CD4-positive, alpha-beta memory T cell (primary cell): ENCODE data around the gene IFNGR1. TPM values are rescaled to one million over a fixed set of nuclear protein-coding genes. Genes with fewer than 3 reads are reported as not detected.

Experiments used
- CTCF ChIA-PET: fragments of 350-600 bp; sonication (Branson Sonifier 250); formaldehyde crosslinking; loops from one replicate; lab custom pipeline; 2021; ENCODE audit warnings: inconsistent platforms; ENCODE audit not compliant: partially characterized antibody; lab: Charles Lee
- POLR2A ChIA-PET: fragments of 350-600 bp; sonication (Branson Sonifier 250); formaldehyde crosslinking; loops from one replicate; lab custom pipeline; 2021; ENCODE audit not compliant: partially characterized antibody; lab: Charles Lee
- DNase-seq, 5 donors: peaks; one replicate each; pipeline versions ENCODE4 v3.0.0 to v3.0.0-alpha.2; 2020 to 2022; ENCODE audit warnings: mixed read lengths in 1 of 5
- H3K27ac ChIP-seq: one replicate; pipeline ENCODE4 v1.7.0; 2013; ENCODE audit warnings: low read depth, low read length
- H3K27me3 ChIP-seq: 2 replicates; pipeline ENCODE4 v1.7.0; 2013; ENCODE audit warnings: mild to moderate bottlenecking, low read length, moderate library complexity; ENCODE audit not compliant: insufficient read depth
- H3K36me3 ChIP-seq: 2 replicates; pipeline ENCODE4 v1.7.0; 2013; ENCODE audit warnings: mild to moderate bottlenecking, low read length, moderate library complexity; ENCODE audit not compliant: insufficient read depth
- H3K4me1 ChIP-seq: 2 replicates; pipeline ENCODE4 v1.7.0; 2013; ENCODE audit warnings: mild to moderate bottlenecking, low read length, moderate library complexity; ENCODE audit not compliant: insufficient read depth
- H3K4me3 ChIP-seq, 2 donors: one replicate each; pipeline ENCODE4 v1.7.0; 2013; ENCODE audit warnings: low read length in 2 of 2, mild to moderate bottlenecking in 1 of 2
- H3K9me3 ChIP-seq, 2 donors: one replicate each; pipeline ENCODE4 v1.7.0; 2013; ENCODE audit warnings: low read length in 2 of 2, control low read depth in 1 of 2; ENCODE audit not compliant: control insufficient read depth in 1 of 2
- H3K27ac Mint-ChIP-seq, 7 donors: one replicate each; pipeline ENCODE4 v1.8.0; 2020 to 2021; ENCODE audit warnings: mixed read lengths in 7 of 7, mild to moderate bottlenecking in 6 of 7, inconsistent platforms in 3 of 7, moderate library complexity in 3 of 7
- H3K27me3 Mint-ChIP-seq, 2 donors: one replicate each; pipeline ENCODE4 v1.8.0; 2020 to 2021; ENCODE audit warnings: mixed read lengths in 2 of 2
- H3K36me3 Mint-ChIP-seq, 2 donors: one replicate each; pipeline ENCODE4 v1.8.0; 2020 to 2021; ENCODE audit warnings: mixed read lengths in 2 of 2, inconsistent platforms in 1 of 2, mild to moderate bottlenecking in 1 of 2
- H3K4me1 Mint-ChIP-seq, 4 donors: one replicate each; pipeline ENCODE4 v1.8.0; 2020 to 2021; ENCODE audit warnings: mixed read lengths in 4 of 4, mild to moderate bottlenecking in 1 of 4
- H3K4me3 Mint-ChIP-seq, 8 donors: one replicate each; pipeline ENCODE4 v1.8.0; 2020 to 2021; ENCODE audit warnings: mixed read lengths in 8 of 8, mild to moderate bottlenecking in 7 of 8, moderate library complexity in 6 of 8, inconsistent platforms in 3 of 8
- H3K9me3 Mint-ChIP-seq, 8 donors: one replicate each; pipeline ENCODE4 v1.8.0; 2020 to 2021; ENCODE audit warnings: mixed read lengths in 8 of 8, mild to moderate bottlenecking in 5 of 8, inconsistent platforms in 3 of 8, moderate library complexity in 1 of 8
- intact Hi-C: fragments of 100-400 bp; cut with micrococcal nuclease; formaldehyde crosslinking; loops from one replicate; pipeline ENCODE4 v1.15.1; 2023
- polyA plus RNA-seq, 2 donors: library from polyadenylated mRNA; unstranded; fragments of 300-500 nt; fragmentation: Illumina TruSeq; gene quantifications; one replicate each; pipeline ENCODE4 v1.2.3, GENCODE V29; 2021
- total RNA-seq, 2 experiments: library from RNA; stranded (reverse); gene quantifications; one replicate each; pipeline ENCODE4 v1.2.3, GENCODE V29; 2021

IFNGR1 gene
- total and polyA plus RNA-seq, 4 experiments from 2014 or later, result 38.3 to 57.9 (median 39.9) TPM

- no peaks in the 10 kb centered on the region for H3K27me3 ChIP-seq
- Mint-ChIP-seq H3K36me3 (no peaks in the 10 kb centered on the region), H3K9me3 (peaks cover 0 to 2% (median 0%) of the 10 kb centered on the region in 8 donors), H3K27me3 (no peaks in the 10 kb centered on the region), H3K4me3 (peak overlapping the region in 3 of 8 donors; percentile 14 to 39 (median 17)), H3K27ac (peak overlapping the region in 6 of 7 donors; percentile 19 to 84 (median 53)), H3K4me1 (peaks cover 57 to 88% (median 70%) of the 10 kb centered on the region in 4 donors)
- H3K36me3 ChIP-seq, result no peaks in the 10 kb centered on the region
- peaks cover 86% of the 10 kb centered on the region for H3K4me1 ChIP-seq
- H3K9me3 ChIP-seq, result no peaks in the 10 kb centered on the region
- no peak overlapping the region for H3K27ac ChIP-seq
- no peak for DNase-seq
- intact Hi-C loops, result no loop called here
- ChIA-PET CTCF (no interaction called here), POLR2A (interaction anchor here (2.2 to 7.0 kb wide), 2 partner anchors 7 to 12 kb away, joined by 7 to 66 read pairs; partner anchors contain the start of gene IFNGR1)
- H3K4me3 ChIP-seq, result no peak overlapping the region
Observed at GRCh38 chr6:137229075-137229759, 10.0 kb upstream of the IFNGR1 start.

GRCh38 chr6:137227871-137228302 is 8.7 kb upstream of the IFNGR1 start:
- no peaks in the 10 kb centered on the region for H3K36me3 Mint-ChIP-seq
- H3K27me3 Mint-ChIP-seq, result no peaks in the 10 kb centered on the region
- peaks cover 55 to 84% (median 69%) of the 10 kb centered on the region in 4 donors for H3K4me1 Mint-ChIP-seq
- no peak for DNase-seq
- H3K4me3 Mint-ChIP-seq, result peak overlapping the region in 2 of 8 donors; percentile 38 to 60
- Histone ChIP-seq H3K27ac (no peak overlapping the region), H3K4me3 (no peak overlapping the region), H3K27me3 (no peaks in the 10 kb centered on the region), H3K4me1 (peaks cover 87% of the 10 kb centered on the region), H3K9me3 (no peaks in the 10 kb centered on the region), H3K36me3 (no peaks in the 10 kb centered on the region)
- CTCF ChIA-PET, result interaction anchor here (0.6 kb wide), 1 partner anchor 11 kb away, joined by 3 read pairs; no protein-coding TSS in a partner anchor
- H3K27ac Mint-ChIP-seq, result peak overlapping the region; percentile 15 to 77 (median 46)
- POLR2A ChIA-PET, result interaction anchor here (0.9 to 2.1 kb wide), 2 partner anchors 12 to 938 kb away, joined by 3 to 4 read pairs; partner anchors contain the start of gene BCLAF1
- intact Hi-C loops, result no loop called here
- peaks cover 0 to 3% (median 0%) of the 10 kb centered on the region in 8 donors for H3K9me3 Mint-ChIP-seq

DNA sequence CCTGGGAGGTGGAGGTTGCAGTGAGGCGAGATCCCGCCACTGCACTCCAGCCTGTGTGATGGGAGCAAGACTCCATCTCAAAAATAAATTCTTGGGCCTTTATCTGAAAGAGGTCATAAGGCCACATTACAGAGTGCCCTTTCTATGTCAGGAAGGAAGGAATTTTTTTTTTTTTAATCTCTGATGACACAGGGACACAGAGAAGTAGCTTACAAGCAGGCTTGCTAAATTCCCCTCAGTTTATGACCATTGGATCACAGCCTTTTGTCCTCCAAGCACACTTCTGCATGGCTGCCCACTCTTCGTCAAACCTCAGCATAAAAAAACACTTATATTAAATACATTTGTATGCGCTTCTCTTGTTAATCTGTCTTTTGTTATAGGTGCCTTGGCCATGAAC is 7.5 kb upstream of the IFNGR1 start:
- no peak overlapping the region for H3K4me3 Mint-ChIP-seq
- peaks cover 80% of the 10 kb centered on the region for H3K4me1 ChIP-seq
- no peaks in the 10 kb centered on the region for H3K36me3 Mint-ChIP-seq
- peaks cover 0 to 3% (median 0%) of the 10 kb centered on the region in 8 donors for H3K9me3 Mint-ChIP-seq
- DNase-seq, result no peak
- H3K27me3 Mint-ChIP-seq, result no peaks in the 10 kb centered on the region
- no peaks in the 10 kb centered on the region for H3K9me3 ChIP-seq
- ChIA-PET POLR2A (interaction anchor here (0.7 to 2.1 kb wide), 2 partner anchors 13 to 596 kb away, joined by 4 read pairs; no protein-coding TSS in a partner anchor), CTCF (no interaction called here)
- H3K27ac Mint-ChIP-seq, result peak overlapping the region in 1 of 7 donors; percentile 37
- no peak overlapping the region for H3K27ac ChIP-seq
- intact Hi-C loops, result no loop called here
- no peaks in the 10 kb centered on the region for H3K27me3 ChIP-seq
- peaks cover 48 to 80% (median 60%) of the 10 kb centered on the region in 4 donors for H3K4me1 Mint-ChIP-seq
- H3K36me3 ChIP-seq, result no peaks in the 10 kb centered on the region
- no peak overlapping the region for H3K4me3 ChIP-seq

GRCh38 chr6:137224799-137225198 is 5.6 kb upstream of the IFNGR1 start:
- Histone ChIP-seq H3K4me3 (no peak overlapping the region), H3K27me3 (no peaks in the 10 kb centered on the region), H3K9me3 (no peaks in the 10 kb centered on the region), H3K36me3 (no peaks in the 10 kb centered on the region), H3K27ac (no peak overlapping the region), H3K4me1 (peaks cover 68% of the 10 kb centered on the region)
- peaks cover 41 to 71% (median 55%) of the 10 kb centered on the region in 4 donors for H3K4me1 Mint-ChIP-seq
- CTCF ChIA-PET, result interaction anchor here (0.9 kb wide), 1 partner anchor 90 kb away, joined by 3 read pairs; no protein-coding TSS in a partner anchor
- peak in 1 of 5 donors; percentile 15 for DNase-seq
- no peaks in the 10 kb centered on the region for H3K27me3 Mint-ChIP-seq
- H3K4me3 Mint-ChIP-seq, result peak overlapping the region in 6 of 8 donors; percentile 58 to 88 (median 76)
- peak overlapping the region in 6 of 7 donors; percentile 15 to 84 (median 78) for H3K27ac Mint-ChIP-seq
- POLR2A ChIA-PET, result interaction anchor here (1.4 to 6.4 kb wide), 2 partner anchors 8 to 37 kb away, joined by 4 to 66 read pairs; no protein-coding TSS in a partner anchor
- H3K36me3 Mint-ChIP-seq, result peaks cover 0 to 2% of the 10 kb centered on the region in 2 donors
- intact Hi-C loops, result no loop called here
- H3K9me3 Mint-ChIP-seq, result peaks cover 0 to 3% (median 0%) of the 10 kb centered on the region in 8 donors

- Histone ChIP-seq H3K27ac (no peak overlapping the region), H3K27me3 (no peaks in the 10 kb centered on the region), H3K4me3 (no peak overlapping the region), H3K36me3 (no peaks in the 10 kb centered on the region), H3K4me1 (peaks cover 60% of the 10 kb centered on the region), H3K9me3 (no peaks in the 10 kb centered on the region)
- Mint-ChIP-seq H3K36me3 (peaks cover 0 to 5% of the 10 kb centered on the region in 2 donors), H3K9me3 (peaks cover 0 to 3% (median 0%) of the 10 kb centered on the region in 8 donors), H3K4me1 (peaks cover 39 to 69% (median 55%) of the 10 kb centered on the region in 4 donors), H3K27me3 (peaks cover 0 to 1% of the 10 kb centered on the region in 2 donors), H3K4me3 (peak overlapping the region in 4 of 8 donors; percentile 3 to 56 (median 28)), H3K27ac (peak overlapping the region in 3 of 7 donors; percentile 15 to 60 (median 15))
- intact Hi-C loops, result no loop called here
- ChIA-PET CTCF (interaction anchor here (0.7 to 1.6 kb wide), 4 partner anchors 8 to 192 kb away, joined by 3 to 7 read pairs (median 3); no protein-coding TSS in a partner anchor), POLR2A (interaction anchor here (0.7 to 6.4 kb wide), 4 partner anchors 9 to 38 kb away, joined by 4 to 66 read pairs (median 5); no protein-coding TSS in a partner anchor)
- DNase-seq, result no peak
Observed at GRCh38 chr6:137223370-137224131, 4.4 kb upstream of the IFNGR1 start.

- POLR2A ChIA-PET, result interaction anchor here (1.2 to 6.4 kb wide), 2 partner anchors 10 to 17 kb away, joined by 3 to 66 read pairs; no protein-coding TSS in a partner anchor
- Mint-ChIP-seq H3K4me1 (peaks cover 38 to 70% (median 53%) of the 10 kb centered on the region in 4 donors), H3K4me3 (peak overlapping the region in 1 of 8 donors; percentile 11), H3K36me3 (peaks cover 0 to 10% of the 10 kb centered on the region in 2 donors), H3K27me3 (peaks cover 0 to 1% of the 10 kb centered on the region in 2 donors), H3K9me3 (peaks cover 0 to 3% (median 0%) of the 10 kb centered on the region in 8 donors), H3K27ac (no peak overlapping the region)
- Histone ChIP-seq H3K36me3 (no peaks in the 10 kb centered on the region), H3K27ac (no peak overlapping the region), H3K4me3 (no peak overlapping the region), H3K27me3 (no peaks in the 10 kb centered on the region), H3K4me1 (peaks cover 60% of the 10 kb centered on the region), H3K9me3 (no peaks in the 10 kb centered on the region)
- intact Hi-C loops, result no loop called here
- no peak for DNase-seq
- CTCF ChIA-PET, result interaction anchor here (0.9 to 1.6 kb wide), 2 partner anchors 10 kb away, joined by 3 to 7 read pairs; no protein-coding TSS in a partner anchor
Observed at GRCh38 chr6:137222381-137222780, 3.2 kb upstream of the IFNGR1 start.
